Osteoblast (primary cell): ENCODE measurements around the gene POLR2A. TPM values are rescaled to one million over a fixed set of nuclear protein-coding genes. Genes with fewer than 3 reads are reported as not detected.

Experiments used
- DNase-seq: peaks from one replicate; pipeline ENCODE4 v3.0.0; 2011; ENCODE audit warnings: low spot score, mixed read lengths; ENCODE audit not compliant: insufficient read length; ENCODE audit errors: missing footprints
- H2AFZ ChIP-seq: 2 replicates; pipeline ENCODE4 v1.6.0; 2011; ENCODE audit warnings: mild to moderate bottlenecking, low read length
- H3K27ac ChIP-seq: 2 replicates; pipeline ENCODE4 v1.5.1; 2011; ENCODE audit warnings: mild to moderate bottlenecking, low read depth, low read length, moderate library complexity
- H3K27me3 ChIP-seq: 2 replicates; pipeline ENCODE4 v1.6.0; 2012; ENCODE audit warnings: mild to moderate bottlenecking, control low read depth, inconsistent platforms, low read length, moderate library complexity; ENCODE audit not compliant: insufficient read depth
- H3K36me3 ChIP-seq: 2 replicates; pipeline ENCODE4 v1.5.1; 2011; ENCODE audit warnings: mild to moderate bottlenecking, low read length, control low read depth, moderate library complexity; ENCODE audit not compliant: insufficient read depth
- H3K4me1 ChIP-seq: 2 replicates; pipeline ENCODE4 v1.5.1; 2011; ENCODE audit warnings: mild to moderate bottlenecking, low read length, control low read depth, moderate library complexity; ENCODE audit not compliant: insufficient read depth
- H3K4me2 ChIP-seq: 2 replicates; pipeline ENCODE4 v1.6.0; 2011; ENCODE audit warnings: mild to moderate bottlenecking, low read length; ENCODE audit not compliant: insufficient read depth
- H3K4me3 ChIP-seq: fragments of 200-600 bp; sonication (generic); 3 replicates; pipeline ENCODE4 v1.5.1; 2012; ENCODE audit warnings: mild to moderate bottlenecking, low read length, inconsistent platforms; ENCODE audit not compliant: insufficient read depth
- H3K79me2 ChIP-seq: 2 replicates; pipeline ENCODE4 v1.6.0; 2012; ENCODE audit warnings: mild to moderate bottlenecking, low read length, control low read depth, inconsistent platforms; ENCODE audit not compliant: insufficient read depth
- H3K9me3 ChIP-seq: 2 replicates; pipeline ENCODE4 v1.5.1; 2011; ENCODE audit warnings: low read depth, low read length, control low read depth
- H4K20me1 ChIP-seq: 2 replicates; pipeline ENCODE4 v1.6.0; 2012; ENCODE audit warnings: mild to moderate bottlenecking, low read length, control low read depth; ENCODE audit not compliant: insufficient read depth
- CTCF ChIP-seq: IDR thresholded peaks from 2 replicates; pipeline ENCODE4 v1.5.1; 2011; ENCODE audit warnings: mild to moderate bottlenecking, low read depth, low read length, moderate library complexity; ENCODE audit errors: extremely low read depth
- total RNA-seq: library from RNA; depleted of rRNA; stranded (reverse); fragments of >200 nt; gene quantifications from 2 replicates; pipeline ENCODE4 v1.2.3, GENCODE V29; 2012

POLR2A gene
- total RNA-seq, 1 donor, result 95.9 TPM

- Histone ChIP-seq H3K4me2 (no peak overlapping the region), H3K4me3 (no peak overlapping the region), H4K20me1 (peaks cover 57% of the 10 kb centered on the region), H3K27ac (peak overlapping the region; percentile 93), H3K4me1 (peaks cover 34% of the 10 kb centered on the region), H3K27me3 (no peaks in the 10 kb centered on the region), H3K36me3 (peaks cover 5% of the 10 kb centered on the region), H2AFZ (no peak overlapping the region), H3K79me2 (peaks cover 89% of the 10 kb centered on the region), H3K9me3 (no peaks in the 10 kb centered on the region)
- DNase-seq, result peak; percentile 78
- TF ChIP-seq CTCF, result no peak
Observed at GRCh38 chr17:7475764-7476422, 8.3 kb upstream of the POLR2A start.

GRCh38 chr17:7476494-7476893 lies 7.7 kb upstream of the POLR2A start:
- no peak for TF ChIP-seq CTCF
- H3K27me3 ChIP-seq, result no peaks in the 10 kb centered on the region
- H3K4me3 ChIP-seq, result no peak overlapping the region
- H3K4me1 ChIP-seq, result peaks cover 34% of the 10 kb centered on the region
- peaks cover 5% of the 10 kb centered on the region for H3K36me3 ChIP-seq
- H3K27ac ChIP-seq, result peak overlapping the region; percentile 93
- peak; percentile 80 for DNase-seq
- H2AFZ ChIP-seq, result no peak overlapping the region
- H3K9me3 ChIP-seq, result no peaks in the 10 kb centered on the region
- H4K20me1 ChIP-seq, result peaks cover 51% of the 10 kb centered on the region
- peak overlapping the region; percentile 95 for H3K4me2 ChIP-seq
- H3K79me2 ChIP-seq, result peaks cover 83% of the 10 kb centered on the region

GRCh38 chr17:7476951-7477350 lies 7.2 kb upstream of the POLR2A start:
- H3K4me2 ChIP-seq, result peak overlapping the region; percentile 95
- peaks cover 79% of the 10 kb centered on the region for H3K79me2 ChIP-seq
- peak overlapping the region; percentile 93 for H3K27ac ChIP-seq
- no peak overlapping the region for H2AFZ ChIP-seq
- H3K36me3 ChIP-seq, result peaks cover 5% of the 10 kb centered on the region
- DNase-seq, result no peak
- peaks cover 34% of the 10 kb centered on the region for H3K4me1 ChIP-seq
- no peaks in the 10 kb centered on the region for H3K9me3 ChIP-seq
- peak overlapping the region; percentile 82 for H3K4me3 ChIP-seq
- peaks cover 46% of the 10 kb centered on the region for H4K20me1 ChIP-seq
- no peak for TF ChIP-seq CTCF
- no peaks in the 10 kb centered on the region for H3K27me3 ChIP-seq

GRCh38 chr17:7477392-7478275 lies 6.5 kb upstream of the POLR2A start:
- Histone ChIP-seq H3K27ac (peak overlapping the region; percentile 93), H3K4me3 (peak overlapping the region; percentile 82), H3K27me3 (no peaks in the 10 kb centered on the region), H3K4me1 (peaks cover 35% of the 10 kb centered on the region), H4K20me1 (peaks cover 45% of the 10 kb centered on the region), H3K9me3 (no peaks in the 10 kb centered on the region), H3K79me2 (peaks cover 74% of the 10 kb centered on the region), H3K4me2 (peak overlapping the region; percentile 95), H3K36me3 (peaks cover 5% of the 10 kb centered on the region), H2AFZ (no peak overlapping the region)
- DNase-seq, result peak; percentile 98
- no peak for TF ChIP-seq CTCF
